Hematopoietic multipotent progenitor cell treated with erythropoietin and hydrocortisone succinate and interleukin-3 and kit ligand, for 4 days (in vitro differentiated cells): ENCODE results near the gene CD2.
"Not testable (repeated sequence)": the region's sequence is repeated elsewhere in the genome, so short reads cannot be mapped to it uniquely, and the experiment has no call there.

Source experiments
- DNase-seq: peaks from one replicate; pipeline ENCODE4 v3.0.0-alpha.2; 2015

CD2 gene

DNA sequence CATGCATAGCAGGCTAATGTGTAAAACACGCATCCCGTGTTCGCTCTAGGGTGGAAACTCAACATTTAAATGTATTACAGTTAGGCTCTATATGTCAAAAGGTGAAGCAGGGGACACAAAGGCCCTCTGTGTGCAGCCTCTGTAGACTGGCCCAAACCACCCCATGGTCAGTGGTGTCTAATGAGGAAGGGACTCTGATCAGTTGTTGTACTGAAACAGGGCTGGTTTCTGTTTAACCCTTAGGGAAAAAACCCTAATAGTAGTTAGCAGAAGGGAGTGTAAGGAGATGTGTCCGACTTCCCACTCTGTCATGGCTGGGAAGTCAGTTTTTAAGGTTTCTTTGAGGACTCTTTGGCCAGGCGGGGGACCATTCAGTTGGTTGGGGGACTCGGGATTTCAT, 21.5 kb upstream of the CD2 start:
- DNase-seq: no peak

DNA sequence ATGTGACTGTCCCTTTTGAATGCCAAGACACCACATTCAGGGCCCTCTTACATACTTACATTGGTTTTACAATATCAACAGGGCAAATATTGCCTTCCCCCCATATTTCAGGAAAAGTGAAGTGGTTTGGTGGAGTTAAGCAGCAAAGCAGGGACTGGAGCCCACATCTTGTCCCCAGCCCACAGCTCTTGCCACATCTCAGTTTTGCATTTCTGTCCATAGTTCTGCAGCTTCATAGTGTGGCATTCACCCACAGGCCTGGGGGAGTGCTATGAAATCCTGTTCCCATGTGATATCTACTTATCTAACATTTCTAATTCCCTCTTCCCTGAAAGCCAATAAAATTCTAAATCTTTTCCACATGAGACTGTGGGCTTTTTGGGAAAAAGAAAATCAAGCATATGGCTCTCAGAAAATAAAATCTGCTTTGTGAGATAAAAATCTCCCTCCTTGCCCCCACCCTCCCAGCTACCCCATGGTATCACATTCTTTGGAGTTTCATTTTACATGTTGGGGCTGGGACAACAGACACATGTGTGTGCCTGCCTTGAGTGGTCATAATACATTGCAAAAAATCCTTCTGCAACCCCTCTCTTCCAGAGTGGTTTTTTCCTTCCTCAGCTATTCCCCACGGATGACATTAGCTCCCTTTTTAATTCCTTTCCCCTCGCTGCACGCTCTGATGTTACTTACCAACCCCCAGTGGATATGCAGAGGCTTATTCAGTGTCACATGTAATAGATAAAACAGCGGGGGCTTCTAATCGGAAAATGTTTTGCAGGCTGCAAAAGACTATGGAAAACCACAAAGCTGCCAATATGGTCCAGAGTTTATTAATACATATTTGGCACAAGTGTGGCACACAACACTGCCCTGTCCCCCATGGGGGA, 20.5 kb upstream of the CD2 start:
- DNase-seq: peak; percentile 48

DNA sequence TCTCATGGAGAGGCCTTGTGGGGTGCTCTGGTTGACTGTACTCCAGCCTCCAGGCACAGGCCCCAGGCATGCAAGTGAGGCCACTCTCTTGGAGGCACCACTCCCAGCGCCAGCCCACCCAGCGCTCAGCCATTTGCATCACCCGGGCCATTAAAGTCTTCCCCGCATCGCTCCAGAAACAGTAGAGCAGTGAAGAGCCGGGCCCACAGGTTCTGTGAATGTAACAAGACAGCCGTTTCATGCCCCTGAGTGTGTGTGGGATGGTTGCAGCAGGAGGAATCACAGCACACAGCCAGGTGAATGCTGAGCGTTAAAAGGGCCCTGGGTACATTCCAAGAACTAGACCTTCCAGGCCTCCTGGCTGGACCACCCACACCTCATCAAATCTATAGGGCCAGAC, 19.0 kb upstream of the CD2 start:
- DNase-seq: no peak

DNA sequence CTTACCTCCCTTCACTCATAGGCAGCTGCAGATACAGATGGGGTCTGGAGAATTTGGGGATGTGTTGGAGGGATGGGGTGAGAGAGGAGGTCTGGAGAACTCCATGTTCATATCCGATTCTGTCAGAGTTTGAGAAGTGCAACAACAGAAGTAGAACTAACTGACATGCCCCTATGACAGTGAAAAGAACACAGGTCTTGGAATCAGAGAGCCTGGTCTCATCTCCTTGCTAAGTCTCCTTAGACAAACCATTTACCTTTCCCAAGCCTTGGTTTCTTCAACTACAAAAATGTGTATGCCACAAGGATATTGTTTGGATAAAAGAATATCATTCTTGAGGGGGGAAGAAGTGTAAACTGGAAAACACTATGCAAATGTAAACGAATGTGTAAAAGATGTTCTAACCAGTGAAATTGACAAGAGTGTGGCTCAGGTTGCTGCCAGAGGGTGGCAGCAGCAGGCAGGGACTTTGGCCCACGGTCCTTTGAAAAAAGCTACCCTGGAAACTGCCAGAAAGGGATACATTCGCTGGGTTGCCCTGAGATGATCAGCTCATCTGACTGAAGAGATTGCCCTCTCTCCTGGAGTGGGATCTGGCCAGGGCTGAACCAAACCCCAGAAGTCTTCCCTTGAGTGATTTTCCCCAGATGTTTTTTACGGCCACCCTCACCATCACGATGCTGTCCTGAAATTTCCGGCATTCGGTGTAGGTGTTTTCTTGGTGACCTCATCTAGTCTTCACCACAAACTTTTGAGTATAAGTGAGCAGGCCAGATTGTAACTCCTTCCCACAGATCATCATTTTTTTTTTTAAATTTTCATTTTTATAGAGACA, 17.0 kb upstream of the CD2 start:
- DNase-seq: peak; percentile 87

DNA sequence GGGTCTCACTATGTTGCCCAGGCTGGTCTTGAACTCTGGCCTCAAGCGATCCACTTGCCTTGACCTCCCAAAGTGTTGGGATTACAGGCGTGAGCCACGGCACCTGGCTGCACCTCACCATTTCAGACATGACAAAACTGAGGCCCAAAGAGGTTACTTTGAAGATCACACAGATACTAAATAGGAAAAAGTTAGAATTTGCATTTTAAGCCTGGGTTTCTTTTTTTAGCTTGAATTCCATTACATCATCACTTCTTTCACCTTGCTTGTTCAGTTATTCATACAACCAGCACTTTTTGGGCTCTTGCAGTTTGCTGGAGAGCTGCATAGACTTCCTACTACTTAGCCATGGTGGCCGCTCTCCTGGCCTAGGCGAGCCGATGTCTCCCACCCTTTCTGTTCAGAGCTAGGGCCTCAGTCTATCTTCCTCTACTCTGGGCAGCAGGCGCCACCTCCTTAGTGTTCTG, 16.3 kb upstream of the CD2 start:
- no peak for DNase-seq

DNA sequence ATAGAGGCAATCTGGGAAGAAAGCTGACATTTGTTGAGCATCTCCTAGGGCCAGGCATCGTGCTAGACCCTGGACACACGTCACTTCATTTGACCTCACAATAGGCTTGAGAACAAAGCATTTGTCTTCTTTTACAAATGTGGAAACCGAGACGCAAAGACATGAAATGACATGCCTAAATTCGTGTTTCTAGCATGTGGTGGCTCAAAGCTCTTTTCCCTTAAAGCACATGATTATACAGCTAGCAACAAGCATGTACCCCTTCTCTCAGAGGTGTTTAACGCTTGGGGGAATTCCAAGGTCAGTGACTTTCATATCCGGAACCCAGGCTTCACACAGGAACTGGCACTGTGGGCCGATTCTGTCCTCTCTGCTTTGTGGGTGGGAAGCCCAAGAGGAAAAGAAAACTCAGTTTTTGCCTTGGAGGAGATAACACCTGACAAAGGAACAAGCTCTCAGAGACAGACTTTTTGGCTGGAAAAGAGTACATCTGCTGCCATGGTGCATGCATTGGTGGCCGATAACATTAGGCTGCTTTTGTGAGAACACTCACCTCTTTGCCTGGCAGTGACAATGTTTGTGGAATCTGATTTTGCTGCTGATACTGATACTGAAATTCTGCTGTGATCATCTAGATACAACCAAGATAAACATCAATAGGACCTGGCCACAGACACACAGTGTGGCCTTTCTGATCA, 15.4 kb upstream of the CD2 start:
- DNase-seq: peak; percentile 32

DNA sequence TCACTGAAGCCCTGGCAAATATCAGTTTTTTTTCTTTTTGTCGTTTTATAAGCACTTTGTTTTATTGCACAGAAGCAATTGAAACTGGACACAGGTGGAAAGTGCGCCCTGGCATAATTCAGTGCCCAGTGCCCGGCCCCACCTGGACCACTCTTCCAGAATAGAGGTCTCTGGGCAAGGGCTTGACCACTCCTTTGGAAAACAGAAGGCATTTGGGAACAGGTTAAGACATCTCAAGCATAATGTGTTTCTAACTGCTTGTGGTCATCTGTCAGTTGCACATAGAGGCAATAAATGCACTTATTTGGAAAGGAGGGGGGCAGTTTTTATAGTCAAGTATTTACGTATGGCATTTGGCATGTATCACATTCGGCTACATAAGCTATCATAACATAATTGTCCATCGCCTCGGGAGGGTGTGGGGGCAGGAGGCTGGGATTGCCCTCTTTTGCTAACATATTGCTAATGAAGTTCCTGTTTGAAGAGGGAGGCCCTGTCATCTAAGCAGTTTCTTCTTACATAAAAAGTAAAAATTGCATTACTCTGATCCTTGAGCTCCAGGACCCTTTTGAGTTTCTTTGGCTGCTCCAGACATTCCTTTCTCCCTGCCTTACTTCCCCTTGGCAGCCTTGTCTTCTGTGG, 14.7 kb upstream of the CD2 start:
- DNase-seq: no peak

DNA sequence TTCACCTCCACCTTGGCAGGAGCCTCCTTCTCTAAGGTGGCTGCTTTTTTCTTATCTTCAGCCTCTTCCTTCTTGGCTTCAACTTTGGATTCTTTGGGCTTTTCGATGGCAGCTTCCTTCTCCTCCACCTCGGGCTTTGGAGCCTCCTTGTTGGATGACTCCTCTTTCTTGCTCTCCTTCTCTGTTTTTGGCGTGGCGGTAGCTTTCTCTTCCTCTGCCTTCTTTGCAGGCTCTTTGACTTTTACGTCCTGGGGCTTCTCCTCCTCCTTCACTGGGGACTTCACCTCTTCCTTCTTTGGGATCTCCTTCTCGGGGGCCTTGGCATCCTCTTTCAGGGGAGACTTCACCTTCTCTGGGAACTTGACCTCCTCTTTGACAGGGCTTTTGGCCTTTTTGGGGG, 13.9 kb upstream of the CD2 start:
- no peak for DNase-seq

DNA sequence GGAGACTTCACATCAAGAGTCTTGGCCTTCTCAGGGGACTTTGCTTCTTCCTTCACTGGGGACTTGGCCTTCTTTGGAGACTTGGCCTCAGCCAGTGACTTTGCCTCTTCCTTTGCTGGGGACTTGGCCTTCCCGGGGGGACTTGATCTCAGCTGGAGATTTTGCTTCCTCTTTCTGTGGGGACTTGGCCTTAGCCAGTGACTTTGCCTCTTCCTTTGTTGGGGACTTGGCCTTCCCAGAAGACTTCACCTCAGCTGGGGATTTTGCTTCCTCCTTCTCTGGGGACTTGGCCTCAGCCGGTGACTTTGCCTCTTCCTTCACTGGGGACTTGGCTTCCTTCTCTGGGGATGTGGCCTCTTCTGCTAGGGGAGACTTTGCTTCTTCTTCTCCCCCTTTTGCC, 13.5 kb upstream of the CD2 start:
- no peak for DNase-seq

DNA sequence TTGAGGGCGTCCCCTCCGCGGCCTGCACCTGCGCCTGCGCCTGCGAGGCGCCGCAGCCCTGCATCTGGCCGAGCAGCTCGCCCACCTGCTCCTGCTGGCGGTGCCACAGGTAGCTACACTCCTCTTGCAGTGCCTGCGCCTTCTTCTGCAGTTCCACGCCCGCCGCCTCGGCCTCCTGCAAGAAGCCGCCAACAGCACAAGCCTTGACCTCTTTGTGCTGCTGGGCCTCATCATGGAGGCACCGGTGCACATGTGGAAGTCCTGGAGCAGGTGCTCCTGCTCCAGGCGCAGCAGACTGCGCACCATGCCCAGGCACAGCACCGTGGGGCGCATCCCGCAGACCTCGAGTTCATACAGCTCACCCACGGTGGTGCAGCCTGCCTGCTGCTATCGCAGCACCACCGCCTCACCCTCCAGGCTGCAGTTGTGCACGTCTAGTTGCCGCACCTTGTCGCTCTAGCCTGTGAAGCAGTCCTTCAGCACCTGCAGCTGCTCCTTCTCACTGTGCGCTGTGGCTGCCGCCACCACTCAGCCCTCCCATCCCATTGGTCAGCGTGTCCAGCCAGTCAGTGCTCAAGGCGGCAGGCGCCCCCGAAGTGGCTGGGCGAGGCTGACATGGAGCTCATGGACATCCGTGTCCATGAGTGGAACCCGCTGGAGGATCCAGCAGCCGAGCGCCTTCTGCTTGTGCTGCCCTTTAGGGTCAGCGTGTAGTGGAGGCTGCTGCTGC, 12.2 kb upstream of the CD2 start:
- no peak for DNase-seq

DNA sequence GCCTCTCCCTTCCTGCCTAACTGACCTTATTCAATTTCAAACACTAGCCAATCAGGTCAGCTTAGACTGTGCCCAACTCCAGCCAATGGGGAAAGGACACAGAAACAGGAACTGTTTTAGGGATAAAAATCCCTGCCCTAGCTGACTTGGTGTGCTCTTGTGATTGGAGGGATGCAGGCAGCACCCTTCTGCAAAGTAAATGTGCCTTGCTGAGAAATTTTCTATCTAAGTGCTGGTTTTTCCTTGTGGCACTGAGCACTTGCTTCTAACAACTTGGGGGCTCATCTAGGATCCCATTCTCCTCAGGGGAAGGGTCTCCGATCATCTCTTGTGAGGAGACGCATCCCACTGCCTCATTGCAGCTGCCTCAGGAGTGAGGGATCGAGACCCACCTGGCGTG, 10.7 kb upstream of the CD2 start:
- DNase-seq: peak; percentile 51

GRCh38 chr1:116748272-116748671, 6.0 kb upstream of the CD2 start:
- no peak for DNase-seq

- DNase-seq: peak; percentile 44
Observed at GRCh38 chr1:116751146-116751545, 3.1 kb upstream of the CD2 start.

GRCh38 chr1:116751621-116752020, 2.6 kb upstream of the CD2 start:
- peak; percentile 63 for DNase-seq

DNA sequence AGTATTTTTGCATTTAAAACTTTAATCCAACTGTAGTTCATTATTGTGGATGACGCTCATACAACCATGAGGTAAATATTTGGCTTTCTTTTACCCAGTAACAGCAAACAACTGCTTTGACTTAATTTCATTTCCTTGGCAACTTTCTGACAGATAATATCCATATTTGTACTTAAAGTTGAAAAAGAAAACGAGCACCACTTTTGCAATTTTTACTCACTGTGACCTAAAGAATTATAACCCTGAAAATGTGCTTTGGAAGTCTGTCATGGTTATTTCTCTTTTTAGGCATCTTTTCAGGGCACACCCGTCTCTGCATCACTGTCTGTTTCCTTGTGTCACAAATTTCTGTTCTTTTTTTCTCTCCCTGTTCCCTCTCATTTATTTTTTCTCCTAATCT, 918 bp upstream of the CD2 start:
- DNase-seq: no peak

- no peak for DNase-seq
Observed at GRCh38 chr1:116755066-116755465, 836 bp downstream of the CD2 start.

- no peak for DNase-seq
Observed at GRCh38 chr1:116755681-116756080, 1.5 kb downstream of the CD2 start.

GRCh38 chr1:116756092-116756491, 1.9 kb downstream of the CD2 start:
- DNase-seq: not testable (repeated sequence)

DNA sequence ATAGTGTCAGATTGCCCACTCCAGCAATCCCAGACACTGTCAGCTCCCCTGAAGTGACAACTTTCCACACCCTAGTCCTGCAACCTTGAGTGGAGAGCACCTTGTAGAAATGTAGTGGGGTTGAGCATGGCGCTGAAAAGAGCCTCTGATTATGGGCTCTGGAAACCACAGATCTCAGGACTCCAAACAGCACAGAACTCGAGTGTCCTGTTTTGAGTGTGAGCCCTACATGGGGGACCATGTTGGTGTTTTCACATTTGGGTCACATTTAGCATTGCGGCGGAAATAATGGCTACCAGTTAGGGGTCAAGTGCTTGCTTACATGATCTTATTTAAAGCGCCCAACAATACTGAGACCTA, 4.2 kb downstream of the CD2 start:
- not testable (repeated sequence) for DNase-seq

- DNase-seq: no peak
Observed at GRCh38 chr1:116759636-116760035, 5.4 kb downstream of the CD2 start.

- DNase-seq: no peak
Observed at GRCh38 chr1:116760487-116760886, 6.3 kb downstream of the CD2 start.

GRCh38 chr1:116760996-116761665, 6.9 kb downstream of the CD2 start:
- DNase-seq: no peak
